Measurements from ENCODE around the gene PXDN. TPM values are rescaled to one million over a fixed set of nuclear protein-coding genes. Genes with fewer than 3 reads are reported as not detected.

PXDN gene
- total RNA-seq, 4 donors from 2014 or later: 0.72 to 10.9 (median 5.9) TPM

DNA sequence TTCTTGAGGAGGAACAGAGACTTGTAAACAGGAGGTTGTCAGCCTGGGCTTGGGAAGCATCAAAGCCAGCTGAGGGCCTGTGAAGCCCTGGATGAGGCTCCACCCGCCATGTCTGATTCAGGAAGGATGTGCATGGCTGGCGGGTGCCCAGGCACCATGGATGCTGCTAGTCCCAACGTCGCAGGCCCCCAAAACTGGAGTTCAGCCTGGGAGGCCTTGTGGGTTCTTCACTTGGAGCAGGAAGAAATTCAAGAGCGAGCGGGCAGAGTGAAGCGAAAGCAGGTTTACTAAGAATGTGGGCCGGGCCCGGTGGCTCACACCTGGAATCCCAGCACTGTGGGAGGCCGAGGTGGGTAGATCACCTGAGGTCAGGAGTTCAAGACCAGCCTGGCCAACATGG, 12.1 kb upstream of the PXDN start:
- no peaks in the 10 kb centered on the region for H3K36me3 ChIP-seq
- H3K9me3 ChIP-seq: no peaks in the 10 kb centered on the region
- no peak for DNase-seq

DNA sequence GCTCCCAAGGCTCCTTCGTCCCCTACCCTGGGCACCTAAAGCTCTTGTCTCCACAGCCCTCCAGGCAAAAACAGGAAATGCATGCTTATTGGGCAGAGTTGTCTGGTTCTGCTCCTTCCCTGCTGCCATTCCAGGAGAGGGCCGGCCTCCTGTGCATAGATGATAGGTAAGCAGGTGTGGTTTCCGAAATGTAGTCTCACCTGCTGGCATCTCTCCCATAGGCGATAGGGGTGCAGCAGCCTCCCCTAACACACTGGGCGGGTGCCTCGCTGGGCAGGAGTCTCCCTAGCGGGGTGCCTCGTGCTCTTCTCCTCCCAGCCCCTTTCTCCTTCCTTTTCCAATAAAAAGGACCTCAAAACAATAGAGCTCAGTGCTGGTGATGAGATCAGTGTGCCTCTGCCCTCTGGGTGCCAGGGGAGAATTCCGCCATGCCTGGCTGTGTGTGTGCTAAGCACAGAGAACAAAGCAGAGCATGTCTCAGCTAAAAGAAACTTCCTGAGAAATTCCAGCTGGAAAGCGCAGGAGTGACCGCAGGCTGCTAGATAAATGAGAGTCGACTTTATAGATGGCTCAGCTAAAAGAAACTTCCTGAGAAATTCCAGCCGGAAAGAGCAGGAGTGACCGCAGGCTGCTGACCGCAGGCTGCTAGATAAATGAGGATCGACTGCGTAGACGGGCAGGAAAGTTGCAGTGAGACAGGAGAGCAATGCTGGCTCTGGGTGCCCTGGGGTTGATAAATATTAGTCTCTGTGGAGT, 11.3 kb upstream of the PXDN start:
- H3K9me3 ChIP-seq: no peaks in the 10 kb centered on the region
- no peak overlapping the region for H3K27ac ChIP-seq
- no peak overlapping the region for H3K4me3 ChIP-seq
- intact Hi-C loops (cut with DNase I): no loop called here
- TF ChIP-seq, protein P1, sequence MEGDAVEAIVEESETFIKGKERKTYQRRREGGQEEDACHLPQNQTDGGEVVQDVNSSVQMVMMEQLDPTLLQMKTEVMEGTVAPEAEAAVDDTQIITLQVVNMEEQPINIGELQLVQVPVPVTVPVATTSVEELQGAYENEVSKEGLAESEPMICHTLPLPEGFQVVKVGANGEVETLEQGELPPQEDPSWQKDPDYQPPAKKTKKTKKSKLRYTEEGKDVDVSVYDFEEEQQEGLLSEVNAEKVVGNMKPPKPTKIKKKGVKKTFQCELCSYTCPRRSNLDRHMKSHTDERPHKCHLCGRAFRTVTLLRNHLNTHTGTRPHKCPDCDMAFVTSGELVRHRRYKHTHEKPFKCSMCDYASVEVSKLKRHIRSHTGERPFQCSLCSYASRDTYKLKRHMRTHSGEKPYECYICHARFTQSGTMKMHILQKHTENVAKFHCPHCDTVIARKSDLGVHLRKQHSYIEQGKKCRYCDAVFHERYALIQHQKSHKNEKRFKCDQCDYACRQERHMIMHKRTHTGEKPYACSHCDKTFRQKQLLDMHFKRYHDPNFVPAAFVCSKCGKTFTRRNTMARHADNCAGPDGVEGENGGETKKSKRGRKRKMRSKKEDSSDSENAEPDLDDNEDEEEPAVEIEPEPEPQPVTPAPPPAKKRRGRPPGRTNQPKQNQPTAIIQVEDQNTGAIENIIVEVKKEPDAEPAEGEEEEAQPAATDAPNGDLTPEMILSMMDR (IDR thresholded peaks at IDR 0.05): no peak
- no peak for TF ChIP-seq POLR2A (IDR thresholded peaks at IDR 0.05)
- WGBS, 2 donors: 72 to 75% methylated on average over 9 to 18 of the region's 18 CpGs
- peaks cover 0 to 28% (median 0%) of the 10 kb centered on the region in 4 donors for H3K27me3 ChIP-seq
- H3K4me1 ChIP-seq: no peaks in the 10 kb centered on the region
- no peak for DNase-seq
- H3K36me3 ChIP-seq: no peaks in the 10 kb centered on the region

More for the DNA sequence above, 12.1 kb upstream of the PXDN start:
- Histone ChIP-seq H3K27me3 (peaks cover 0 to 21% (median 0%) of the 10 kb centered on the region in 4 donors), H3K4me3 (no peak overlapping the region), H3K4me1 (no peaks in the 10 kb centered on the region), H3K27ac (no peak overlapping the region)
- intact Hi-C loops (cut with DNase I): no loop called here
- 82 to 90% methylated on average over 2 to 3 of the region's 10 CpGs for whole genome bisulfite sequencing, 2 donors
- no peak for TF ChIP-seq POLR2A (IDR thresholded peaks at IDR 0.05)
- TF ChIP-seq, protein P1 (IDR thresholded peaks at IDR 0.05): no peak

DNA sequence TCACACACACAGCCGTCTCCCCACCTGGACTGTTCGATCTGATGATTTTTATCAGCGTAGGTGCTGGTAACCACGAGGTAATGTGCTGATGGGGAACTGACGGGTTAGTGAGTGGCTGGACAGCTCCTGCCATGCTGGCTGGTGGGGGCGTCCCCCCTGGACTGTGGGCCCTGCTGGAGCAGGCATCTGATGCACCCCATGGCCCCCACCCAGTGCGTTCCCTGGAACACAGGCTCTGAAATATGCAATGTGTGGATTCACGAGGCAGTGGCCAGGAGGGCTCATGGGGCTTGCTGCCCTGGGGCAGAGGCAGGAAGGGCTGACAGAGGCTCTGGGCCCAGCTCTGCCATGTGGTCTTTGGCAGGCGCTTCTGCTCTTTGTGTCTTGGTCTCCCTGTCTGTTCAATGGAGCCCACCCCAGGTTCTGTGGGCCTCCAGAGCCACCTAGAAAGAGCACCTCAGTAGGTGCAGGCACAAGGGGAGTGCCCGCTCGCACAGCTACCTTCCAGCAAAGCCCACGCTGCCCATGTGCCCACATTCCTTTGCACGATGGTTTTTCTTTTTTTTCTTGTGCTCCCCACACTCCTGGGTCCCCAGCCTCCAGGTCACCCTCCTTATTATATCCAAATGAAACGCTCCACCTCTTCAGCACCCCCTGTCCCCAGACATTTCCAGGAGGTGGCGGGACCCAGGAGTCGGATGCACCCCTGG, 10.3 kb upstream of the PXDN start:
- peaks cover 0 to 28% (median 0%) of the 10 kb centered on the region in 4 donors for H3K27me3 ChIP-seq
- no peaks in the 10 kb centered on the region for H3K4me1 ChIP-seq
- H3K36me3 ChIP-seq: no peaks in the 10 kb centered on the region
- no peak for DNase-seq
- 88 to 96% methylated on average over 9 of the region's 16 CpGs for WGBS, 2 donors
- H3K4me3 ChIP-seq: no peak overlapping the region
- no peak overlapping the region for H3K27ac ChIP-seq
- H3K9me3 ChIP-seq: no peaks in the 10 kb centered on the region
- intact Hi-C loops (cut with DNase I): no loop called here
- no peak for TF ChIP-seq POLR2A (IDR thresholded peaks at IDR 0.05)
- TF ChIP-seq, protein P1 (IDR thresholded peaks at IDR 0.05): no peak

DNA sequence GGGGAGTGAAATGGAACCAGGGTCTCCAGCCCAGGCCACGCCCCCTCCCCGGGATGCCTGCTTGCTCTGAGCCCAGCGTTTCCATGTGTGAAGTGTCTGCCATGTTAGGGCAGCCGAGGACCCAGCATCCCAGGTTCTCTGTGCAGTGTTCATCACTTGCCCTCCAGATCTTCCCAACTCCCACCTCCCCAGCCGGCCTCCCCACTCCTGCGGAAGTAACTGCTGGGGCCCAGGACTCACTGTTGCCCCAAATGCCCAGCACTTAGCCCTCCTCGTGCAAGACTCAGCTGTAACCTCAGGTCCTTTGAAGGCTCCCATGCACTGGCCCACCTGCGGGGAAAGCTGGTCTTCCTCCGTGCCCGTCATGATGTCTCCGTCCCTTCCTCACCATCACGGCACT, 9.7 kb upstream of the PXDN start:
- H3K27ac ChIP-seq: no peak overlapping the region
- intact Hi-C loops (cut with DNase I): no loop called here
- WGBS, 2 donors: 75 to 81% methylated on average over 8 to 9 of the region's 12 CpGs
- H3K27me3 ChIP-seq: peaks cover 0 to 32% (median 0%) of the 10 kb centered on the region in 4 donors
- DNase-seq: no peak
- no peaks in the 10 kb centered on the region for H3K9me3 ChIP-seq
- H3K4me1 ChIP-seq: no peaks in the 10 kb centered on the region
- H3K4me3 ChIP-seq: no peak overlapping the region
- TF ChIP-seq POLR2A (IDR thresholded peaks at IDR 0.05): no peak
- TF ChIP-seq, protein P1 (IDR thresholded peaks at IDR 0.05): no peak
- no peaks in the 10 kb centered on the region for H3K36me3 ChIP-seq

DNA sequence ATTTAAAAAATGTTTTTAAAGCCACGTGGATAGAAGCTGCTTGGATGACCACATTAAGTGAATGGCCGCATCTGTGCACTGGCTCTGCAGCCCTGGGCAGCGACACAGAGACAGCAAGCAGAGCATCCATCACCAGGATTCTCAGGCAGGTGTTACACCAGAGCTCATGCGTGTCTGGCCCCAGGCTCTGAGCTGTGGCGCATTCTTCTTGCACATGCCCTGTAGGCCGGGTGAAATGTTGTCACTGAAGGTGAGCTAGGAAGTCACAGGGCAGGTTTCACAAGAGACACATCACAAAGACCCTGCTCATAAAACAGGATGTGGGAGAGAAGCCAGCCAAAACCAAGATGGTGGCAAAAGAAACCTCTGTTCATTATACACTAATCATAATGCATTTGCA, 8.4 kb upstream of the PXDN start:
- Histone ChIP-seq H3K9me3 (no peaks in the 10 kb centered on the region), H3K27me3 (peaks cover 0 to 40% (median 0%) of the 10 kb centered on the region in 4 donors), H3K4me3 (no peak overlapping the region), H3K4me1 (no peaks in the 10 kb centered on the region), H3K36me3 (no peaks in the 10 kb centered on the region), H3K27ac (no peak overlapping the region)
- 78% methylated on average over 3 of the region's 6 CpGs; no CpG with 5 or more reads in 1 of the 2 donors for WGBS, 2 donors
- DNase-seq: no peak
- no peak for TF ChIP-seq POLR2A (IDR thresholded peaks at IDR 0.05)
- TF ChIP-seq, protein P1 (IDR thresholded peaks at IDR 0.05): no peak
- intact Hi-C loops (cut with DNase I): no loop called here

All from esophagus squamous epithelium (tissue), 5 donors.